NK-92 treated with Interleukin-12 subunit alpha and Interleukin-12 subunit beta, amount 100 ng/mL, for 24 hours (cell line): ENCODE data around the gene FOXD1.
"Not testable (repeated sequence)": the region's sequence is repeated elsewhere in the genome, so short reads cannot be mapped to it uniquely, and the experiment has no call there.

ENCODE experiments used
- DNase-seq: peaks from one replicate; lab custom pipeline; 2025; lab: John Stamatoyannopoulos, UW

FOXD1 gene

GRCh38 chr5:73415171-73415570 is 33.4 kb downstream of the FOXD1 start:
- no peak for DNase-seq

- no peak for DNase-seq
Observed at GRCh38 chr5:73412597-73412988, 36.0 kb downstream of the FOXD1 start.

GRCh38 chr5:73411936-73412596 is 36.5 kb downstream of the FOXD1 start:
- no peak for DNase-seq

GRCh38 chr5:73409927-73410326 is 38.6 kb downstream of the FOXD1 start:
- not testable (repeated sequence) for DNase-seq

GRCh38 chr5:73405691-73406090 is 42.9 kb downstream of the FOXD1 start:
- no peak for DNase-seq

GRCh38 chr5:73399775-73400174 is 48.8 kb downstream of the FOXD1 start:
- DNase-seq: no peak
